Measurements from ENCODE around the gene FGF18.

FGF18 gene

GRCh38 chr5:171441246-171441791 is 21.9 kb downstream of the FGF18 start:
- H3K36me3 Mint-ChIP-seq = no peaks in the 10 kb centered on the region

GRCh38 chr5:171442287-171443042 is 23.0 kb downstream of the FGF18 start:
- Mint-ChIP-seq H3K36me3 (no peaks in the 10 kb centered on the region), H3K9me3 (no peaks in the 10 kb centered on the region), H3K27me3 (no peaks in the 10 kb centered on the region), H3K4me1 (no peaks in the 10 kb centered on the region), H3K4me3 (no peak overlapping the region), H3K27ac (no peak overlapping the region)

More at GRCh38 chr5:171441246-171441791, 21.9 kb downstream of the FGF18 start:
- Mint-ChIP-seq H3K9me3 (no peaks in the 10 kb centered on the region), H3K27ac (no peak overlapping the region), H3K4me1 (no peaks in the 10 kb centered on the region), H3K4me3 (no peak overlapping the region), H3K27me3 (no peaks in the 10 kb centered on the region)

DNA sequence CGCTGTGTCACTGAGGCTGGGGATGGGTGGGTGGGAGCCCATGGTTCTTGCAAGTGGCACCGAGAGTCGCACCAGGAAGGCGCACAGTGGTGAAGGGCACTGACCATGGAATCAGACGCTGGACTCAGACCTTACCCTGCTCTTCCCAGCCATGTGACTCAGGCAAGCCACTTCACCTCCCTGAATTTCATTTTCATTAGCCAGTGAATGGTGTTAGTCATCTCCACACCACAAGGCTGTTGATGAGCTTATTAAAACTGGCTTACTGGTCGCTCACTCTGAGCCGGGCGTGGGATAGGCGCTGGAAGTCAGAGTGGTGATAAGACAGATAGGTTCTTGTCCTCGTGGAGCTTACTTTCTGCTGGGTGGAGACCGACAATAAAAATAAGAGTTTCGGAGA is 25.1 kb downstream of the FGF18 start:
- H3K36me3 Mint-ChIP-seq = no peaks in the 10 kb centered on the region
- no peaks in the 10 kb centered on the region for H3K4me1 Mint-ChIP-seq
- no peak overlapping the region for H3K27ac Mint-ChIP-seq
- H3K4me3 Mint-ChIP-seq = no peak overlapping the region
- H3K9me3 Mint-ChIP-seq = no peaks in the 10 kb centered on the region
- peaks cover 11% of the 10 kb centered on the region for H3K27me3 Mint-ChIP-seq

GRCh38 chr5:171445644-171446516 is 26.4 kb downstream of the FGF18 start:
- no peak overlapping the region for H3K27ac Mint-ChIP-seq
- no peaks in the 10 kb centered on the region for H3K4me1 Mint-ChIP-seq
- H3K9me3 Mint-ChIP-seq = no peaks in the 10 kb centered on the region
- peaks cover 15% of the 10 kb centered on the region for H3K27me3 Mint-ChIP-seq
- H3K4me3 Mint-ChIP-seq = no peak overlapping the region
- no peaks in the 10 kb centered on the region for H3K36me3 Mint-ChIP-seq

- H3K4me1 Mint-ChIP-seq = peaks cover 7% of the 10 kb centered on the region
- H3K27ac Mint-ChIP-seq = no peak overlapping the region
- no peaks in the 10 kb centered on the region for H3K9me3 Mint-ChIP-seq
- peaks cover 18% of the 10 kb centered on the region for H3K27me3 Mint-ChIP-seq
- H3K36me3 Mint-ChIP-seq = no peaks in the 10 kb centered on the region
- no peak overlapping the region for H3K4me3 Mint-ChIP-seq
Measured at GRCh38 chr5:171447226-171447625, 27.8 kb downstream of the FGF18 start.

- Mint-ChIP-seq H3K4me3 (no peak overlapping the region), H3K27me3 (peaks cover 25% of the 10 kb centered on the region), H3K4me1 (peaks cover 7% of the 10 kb centered on the region), H3K9me3 (no peaks in the 10 kb centered on the region), H3K27ac (no peak overlapping the region), H3K36me3 (no peaks in the 10 kb centered on the region)
Measured at GRCh38 chr5:171449426-171449825, 30.0 kb downstream of the FGF18 start.

GRCh38 chr5:171450423-171451331 is 31.2 kb downstream of the FGF18 start:
- H3K4me3 Mint-ChIP-seq = no peak overlapping the region

GRCh38 chr5:171451421-171451820 is 32.0 kb downstream of the FGF18 start:
- Mint-ChIP-seq H3K27ac (no peak overlapping the region), H3K36me3 (no peaks in the 10 kb centered on the region), H3K27me3 (peaks cover 25% of the 10 kb centered on the region), H3K9me3 (no peaks in the 10 kb centered on the region), H3K4me1 (peaks cover 7% of the 10 kb centered on the region), H3K4me3 (peak overlapping the region; percentile 52)

More at GRCh38 chr5:171450423-171451331, 31.2 kb downstream of the FGF18 start:
- no peaks in the 10 kb centered on the region for H3K9me3 Mint-ChIP-seq
- peaks cover 25% of the 10 kb centered on the region for H3K27me3 Mint-ChIP-seq
- no peak overlapping the region for H3K27ac Mint-ChIP-seq
- no peaks in the 10 kb centered on the region for H3K36me3 Mint-ChIP-seq
- peaks cover 7% of the 10 kb centered on the region for H3K4me1 Mint-ChIP-seq

- Mint-ChIP-seq H3K27ac (no peak overlapping the region), H3K9me3 (no peaks in the 10 kb centered on the region), H3K4me1 (peaks cover 7% of the 10 kb centered on the region), H3K27me3 (peaks cover 25% of the 10 kb centered on the region), H3K36me3 (no peaks in the 10 kb centered on the region), H3K4me3 (no peak overlapping the region)
Measured at GRCh38 chr5:171453056-171453725, 33.7 kb downstream of the FGF18 start.

DNA sequence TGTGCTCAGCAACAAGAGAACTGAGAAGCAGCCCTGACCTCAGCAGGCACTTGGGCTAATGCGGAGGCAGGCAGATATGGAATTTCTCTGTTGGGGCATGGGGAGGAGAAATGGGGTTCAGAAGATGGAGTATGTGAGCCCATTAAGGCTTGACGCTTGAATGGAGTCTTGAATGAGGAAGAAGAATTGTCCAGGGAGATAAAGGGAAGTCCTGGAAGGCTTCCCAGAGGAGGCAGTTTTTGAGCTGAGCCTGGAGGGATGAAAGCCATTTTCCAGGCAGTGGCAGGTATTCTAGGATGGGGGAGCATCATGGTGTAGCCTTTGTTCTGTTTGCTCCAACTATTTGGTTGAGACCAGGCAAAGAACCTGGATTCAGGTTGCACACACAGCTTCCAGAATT is 34.5 kb downstream of the FGF18 start:
- Mint-ChIP-seq H3K9me3 (no peaks in the 10 kb centered on the region), H3K4me3 (no peak overlapping the region), H3K4me1 (peaks cover 7% of the 10 kb centered on the region), H3K27me3 (peaks cover 19% of the 10 kb centered on the region), H3K27ac (no peak overlapping the region), H3K36me3 (no peaks in the 10 kb centered on the region)

DNA sequence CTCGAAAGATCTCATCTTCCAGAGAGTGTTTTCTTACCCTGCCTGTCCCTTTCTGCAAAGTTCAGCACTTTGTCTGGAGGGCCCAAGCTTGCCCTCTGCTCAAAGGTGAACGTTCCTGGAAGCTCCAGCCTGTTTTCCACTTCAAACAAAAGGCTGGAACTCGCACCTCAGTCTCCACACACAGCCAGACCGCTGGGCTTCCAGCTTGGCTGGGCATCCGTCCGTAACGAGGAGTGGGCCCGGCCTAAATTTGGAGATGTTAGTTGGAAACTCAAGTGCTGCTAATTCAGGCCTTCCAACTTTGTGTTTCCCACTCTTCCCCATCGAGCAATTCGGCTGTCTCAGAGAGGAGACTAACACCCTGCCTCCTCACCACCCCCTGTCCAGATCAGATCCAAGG is 35.1 kb downstream of the FGF18 start:
- Mint-ChIP-seq H3K27ac (no peak overlapping the region), H3K9me3 (no peaks in the 10 kb centered on the region), H3K27me3 (peaks cover 15% of the 10 kb centered on the region), H3K4me1 (peaks cover 7% of the 10 kb centered on the region), H3K4me3 (no peak overlapping the region), H3K36me3 (no peaks in the 10 kb centered on the region)

GRCh38 chr5:171455522-171455921 is 36.1 kb downstream of the FGF18 start:
- H3K4me3 Mint-ChIP-seq = no peak overlapping the region
- no peak overlapping the region for H3K27ac Mint-ChIP-seq

GRCh38 chr5:171457208-171457981 is 37.9 kb downstream of the FGF18 start:
- Mint-ChIP-seq H3K27me3 (peaks cover 6% of the 10 kb centered on the region), H3K4me1 (no peaks in the 10 kb centered on the region), H3K27ac (no peak overlapping the region), H3K9me3 (no peaks in the 10 kb centered on the region), H3K36me3 (no peaks in the 10 kb centered on the region), H3K4me3 (no peak overlapping the region)

More at GRCh38 chr5:171455522-171455921, 36.1 kb downstream of the FGF18 start:
- peaks cover 10% of the 10 kb centered on the region for H3K27me3 Mint-ChIP-seq
- no peaks in the 10 kb centered on the region for H3K36me3 Mint-ChIP-seq
- H3K9me3 Mint-ChIP-seq = no peaks in the 10 kb centered on the region
- H3K4me1 Mint-ChIP-seq = peaks cover 7% of the 10 kb centered on the region

- Mint-ChIP-seq H3K27me3 (peaks cover 6% of the 10 kb centered on the region), H3K27ac (no peak overlapping the region), H3K9me3 (no peaks in the 10 kb centered on the region), H3K4me3 (no peak overlapping the region), H3K4me1 (no peaks in the 10 kb centered on the region), H3K36me3 (no peaks in the 10 kb centered on the region)
Measured at GRCh38 chr5:171459839-171460238, 40.4 kb downstream of the FGF18 start.
